Pulmonary artery endothelial cell (primary cell): Measurements from ENCODE around the gene CNGA3. TPM values are rescaled to one million over a fixed set of nuclear protein-coding genes. Genes with fewer than 3 reads are reported as not detected.
"Not testable (repeated sequence)": the region's sequence is repeated elsewhere in the genome, so short reads cannot be mapped to it uniquely, and the experiment has no call there.

Experiments used
- DNase-seq: peaks from one replicate; pipeline ENCODE4 v3.0.0-alpha.2; 2011; ENCODE audit warnings: low read depth, low spot score
- total RNA-seq: library from RNA; depleted of rRNA; stranded (reverse); fragments of >200 nt; gene quantifications from 2 replicates; pipeline ENCODE4 v1.2.3, GENCODE V29; 2014

CNGA3 gene
- total RNA-seq, 1 donor from 2014 or later, result not detected

GRCh38 chr2:98396745-98397355, 50.6 kb downstream of the CNGA3 start:
- no peak for DNase-seq

GRCh38 chr2:98399140-98399539, 52.9 kb downstream of the CNGA3 start:
- no peak for DNase-seq

DNA sequence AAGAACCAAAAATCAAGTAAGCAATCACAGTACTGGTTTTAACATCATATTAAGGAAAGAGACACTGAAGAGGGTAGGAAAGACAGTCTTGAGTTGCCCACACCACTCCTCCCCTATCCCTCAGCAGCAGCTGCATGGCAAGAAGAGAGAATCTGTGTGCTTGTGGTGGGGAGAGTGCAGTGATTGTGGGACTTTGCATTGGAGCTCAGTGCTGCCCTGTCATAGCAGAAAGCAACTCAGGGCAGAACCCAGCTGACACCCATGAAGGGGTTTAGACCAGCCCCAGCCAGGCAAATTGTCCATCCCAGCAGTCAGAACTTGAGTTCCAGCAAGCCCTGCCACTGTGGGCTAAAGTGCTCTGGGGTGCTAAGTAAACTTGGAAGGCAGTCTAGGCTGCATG, 57.6 kb downstream of the CNGA3 start:
- no peak for DNase-seq

DNA sequence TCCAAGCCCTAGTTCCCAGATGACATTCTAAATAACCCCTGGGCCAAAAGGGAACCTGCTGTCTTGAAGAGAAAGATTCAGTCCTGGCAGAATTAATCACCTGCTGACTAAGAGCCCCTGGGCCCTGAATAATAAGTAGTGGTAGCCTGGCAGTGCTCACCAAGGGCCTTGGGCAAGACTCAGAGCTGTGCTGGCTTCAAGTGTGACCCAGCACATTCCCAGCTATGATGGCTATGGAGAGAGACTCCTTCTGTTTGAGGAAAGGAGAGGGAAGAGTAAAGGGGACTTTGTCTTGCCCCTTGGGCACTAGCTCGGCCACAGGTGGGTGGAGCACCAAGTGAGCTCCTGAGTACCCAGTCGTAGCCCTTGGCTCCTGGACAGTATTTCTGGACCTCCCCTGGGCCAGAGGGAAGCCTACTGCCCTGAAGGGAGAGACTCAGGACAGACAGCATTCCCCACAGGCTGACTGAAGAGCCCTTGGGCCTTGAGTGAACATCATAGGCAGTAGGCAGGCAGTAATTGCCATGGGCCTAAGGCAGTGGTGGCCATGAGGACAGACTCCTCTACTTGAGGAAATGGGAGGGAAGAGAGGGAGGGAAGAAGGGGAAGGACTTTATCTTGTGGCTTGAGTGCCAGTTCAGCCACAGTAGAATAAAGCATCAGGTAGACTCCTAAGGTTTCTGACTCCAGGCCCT, 58.4 kb downstream of the CNGA3 start:
- no peak for DNase-seq

- no peak for DNase-seq
Measured at GRCh38 chr2:98405301-98405700, 59.0 kb downstream of the CNGA3 start.

DNA sequence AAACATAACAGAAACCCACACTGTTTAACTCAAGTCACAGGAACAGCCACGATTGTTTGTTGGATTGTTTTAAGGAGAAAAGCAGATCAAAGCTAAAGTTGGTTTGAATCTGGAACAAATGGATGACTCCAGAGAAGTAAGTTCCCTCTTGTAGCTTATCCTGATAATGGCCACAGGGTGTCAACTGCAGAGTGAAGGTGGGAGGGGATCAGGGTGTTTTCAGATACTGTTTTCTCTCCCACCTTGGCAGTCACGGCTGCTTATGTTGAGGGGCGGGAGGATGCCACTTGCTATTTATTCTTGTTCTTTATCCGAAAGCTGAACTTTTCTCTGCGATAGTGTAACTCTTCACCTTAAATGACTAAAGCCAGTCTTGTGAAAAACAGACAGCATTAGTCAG, 61.9 kb downstream of the CNGA3 start:
- no peak for DNase-seq

GRCh38 chr2:98412751-98413458, 66.6 kb downstream of the CNGA3 start:
- DNase-seq, result peak; percentile 29

GRCh38 chr2:98414246-98414645, 68.0 kb downstream of the CNGA3 start:
- DNase-seq, result not testable (repeated sequence)

DNA sequence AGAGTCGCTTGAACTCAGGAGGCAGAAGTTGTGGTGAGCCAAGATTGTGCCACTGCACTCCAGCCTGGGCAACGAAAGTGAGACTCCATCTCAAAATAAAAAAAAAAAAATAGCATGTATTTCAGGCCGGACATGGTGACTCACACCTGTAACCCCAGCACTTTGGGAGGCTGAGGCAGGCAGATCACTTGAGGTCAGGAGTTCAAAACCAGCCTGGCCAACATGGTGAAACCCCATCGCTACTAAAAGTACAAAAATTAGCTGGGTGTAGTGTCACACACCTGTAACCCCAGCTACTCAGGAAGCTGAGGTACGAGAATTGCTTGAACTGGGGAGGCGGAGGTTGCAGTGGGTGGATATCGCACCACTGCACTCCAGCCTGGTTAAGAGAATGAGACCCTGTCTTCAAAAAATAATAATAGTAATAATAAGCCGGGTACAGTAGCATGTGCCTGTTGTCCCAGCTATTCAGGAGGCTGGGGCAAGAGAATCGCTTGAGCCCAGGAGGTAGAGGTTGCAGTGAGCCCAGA, 69.5 kb downstream of the CNGA3 start:
- not testable (repeated sequence) for DNase-seq

DNA sequence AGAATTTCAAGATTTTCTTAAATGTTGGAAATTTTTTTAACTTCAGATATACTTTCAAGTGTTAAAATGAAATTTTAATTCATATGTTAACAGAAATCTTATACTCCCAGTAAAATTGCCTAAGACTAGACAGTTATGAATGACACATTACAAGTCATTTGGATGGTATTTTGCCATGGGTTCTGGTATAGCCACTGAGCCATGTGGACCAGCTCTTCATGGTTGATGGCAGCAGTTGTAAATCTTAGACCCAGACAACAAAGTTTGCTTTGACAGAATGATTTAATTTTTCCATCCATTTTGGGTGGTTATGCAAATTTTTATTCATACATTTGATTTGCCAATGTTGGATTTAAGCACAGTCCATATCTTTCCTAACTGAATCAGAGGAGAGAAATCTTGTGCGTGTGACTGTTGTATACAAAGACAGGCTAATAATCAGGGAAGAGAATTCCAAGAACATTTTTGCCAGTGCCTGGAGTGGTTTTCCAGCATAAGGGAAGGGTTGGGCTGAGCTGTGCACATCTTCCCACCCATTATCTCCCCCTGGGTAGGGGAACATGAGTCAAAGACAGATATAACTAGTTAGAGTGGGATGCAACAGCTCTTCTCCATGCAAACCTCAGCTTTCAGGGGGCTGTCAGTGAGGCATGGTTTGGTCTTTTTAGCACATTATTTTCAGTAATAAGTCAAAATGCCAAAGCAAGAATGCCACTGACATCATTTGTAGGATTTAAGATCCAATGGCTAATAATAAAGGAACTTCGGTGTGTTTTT, 70.3 kb downstream of the CNGA3 start:
- no peak for DNase-seq

DNA sequence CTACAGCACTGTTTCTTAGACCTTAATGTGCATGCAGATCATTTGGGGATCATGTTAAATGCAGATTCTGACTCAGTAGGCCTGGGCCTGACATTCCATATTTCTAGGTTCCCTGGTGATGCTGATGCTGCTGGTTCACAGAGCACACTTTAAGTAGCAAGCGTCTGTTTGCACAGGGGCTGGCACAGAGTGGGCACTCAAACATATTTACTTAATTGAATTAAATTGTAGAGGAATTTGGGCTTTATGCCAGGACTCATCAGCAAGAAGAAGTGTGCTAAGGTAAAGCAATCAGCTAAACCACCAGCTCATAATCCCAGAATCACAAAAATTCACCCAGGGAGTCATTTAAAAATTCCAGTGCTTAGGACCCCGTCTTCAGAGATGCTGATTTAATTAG, 73.3 kb downstream of the CNGA3 start:
- DNase-seq, result no peak

- peak; percentile 40 for DNase-seq
Measured at GRCh38 chr2:98419977-98420725, 73.9 kb downstream of the CNGA3 start.

- DNase-seq, result no peak
Measured at GRCh38 chr2:98422449-98422848, 76.2 kb downstream of the CNGA3 start.

DNA sequence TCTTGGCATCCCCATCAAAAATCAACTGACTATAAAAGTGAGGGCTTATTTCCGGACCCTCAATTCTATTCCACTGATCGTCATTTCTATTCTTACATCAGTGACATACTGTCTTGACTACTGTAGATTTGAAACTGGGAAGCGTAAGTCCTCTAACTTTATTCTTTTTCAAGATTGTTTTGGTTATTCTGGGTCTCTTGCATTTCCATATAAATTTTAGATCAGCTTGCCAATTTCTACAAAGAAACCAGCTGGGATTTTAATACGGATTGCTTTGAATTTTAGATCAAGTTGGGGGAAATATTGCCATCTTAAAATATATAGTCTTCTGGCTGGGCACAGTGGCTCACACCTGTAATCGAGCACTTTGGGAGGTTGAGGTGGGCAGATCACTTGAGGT, 80.5 kb downstream of the CNGA3 start:
- no peak for DNase-seq

DNA sequence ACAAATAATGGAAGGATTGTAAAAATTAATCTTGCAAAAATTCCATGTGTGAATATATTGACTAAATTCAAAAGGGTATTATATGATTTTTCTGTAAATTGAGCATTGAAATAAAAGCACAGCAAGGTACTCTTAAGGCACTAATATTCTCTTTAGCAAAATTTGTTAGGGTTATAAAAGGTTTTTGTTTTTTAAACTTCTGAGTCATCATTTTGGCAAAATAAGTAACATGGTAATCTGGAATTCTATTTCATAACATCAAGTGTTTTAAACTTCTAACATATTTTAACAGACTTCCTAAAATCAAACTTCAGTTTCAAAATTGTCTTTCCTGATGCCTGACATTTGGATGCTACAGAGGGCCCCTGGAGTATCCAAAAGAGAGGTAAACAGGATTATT, 85.9 kb downstream of the CNGA3 start:
- no peak for DNase-seq

GRCh38 chr2:98433363-98433964, 87.2 kb downstream of the CNGA3 start:
- DNase-seq, result no peak

- no peak for DNase-seq
Measured at GRCh38 chr2:98434492-98434891, 88.2 kb downstream of the CNGA3 start.

- DNase-seq, result not testable (repeated sequence)
Measured at GRCh38 chr2:98435670-98436069, 89.4 kb downstream of the CNGA3 start.

- DNase-seq, result no peak
Measured at GRCh38 chr2:98436734-98437133, 90.5 kb downstream of the CNGA3 start.
